ENCODE data around the gene FHL3. TPM values are rescaled to one million over a fixed set of nuclear protein-coding genes. Genes with fewer than 3 reads are reported as not detected.
"Not testable (repeated sequence)": the region's sequence is repeated elsewhere in the genome, so short reads cannot be mapped to it uniquely, and the experiment has no call there.

The FHL3 gene
- polyA plus RNA-seq, 3 donors = 11.0 to 16.3 (median 14.1) TPM

- peak overlapping the region; percentile 80 for H3K27ac ChIP-seq (ENCODE audit: low read depth, low read length)
- WGBS, 3 donors = 8 to 37% (median 8%) methylated on average over 9 of the region's 9 CpGs
These were observed 5.7 kb downstream of the FHL3 start for GRCh38 chr1:37999430-38000232.

GRCh38 chr1:37998913-37999429 lies 6.3 kb downstream of the FHL3 start:
- peak overlapping the region; percentile 80 for H3K27ac ChIP-seq (ENCODE audit: low read depth, low read length)
- WGBS, 3 donors = 59 to 79% (median 71%) methylated on average over 16 of the region's 16 CpGs

DNA sequence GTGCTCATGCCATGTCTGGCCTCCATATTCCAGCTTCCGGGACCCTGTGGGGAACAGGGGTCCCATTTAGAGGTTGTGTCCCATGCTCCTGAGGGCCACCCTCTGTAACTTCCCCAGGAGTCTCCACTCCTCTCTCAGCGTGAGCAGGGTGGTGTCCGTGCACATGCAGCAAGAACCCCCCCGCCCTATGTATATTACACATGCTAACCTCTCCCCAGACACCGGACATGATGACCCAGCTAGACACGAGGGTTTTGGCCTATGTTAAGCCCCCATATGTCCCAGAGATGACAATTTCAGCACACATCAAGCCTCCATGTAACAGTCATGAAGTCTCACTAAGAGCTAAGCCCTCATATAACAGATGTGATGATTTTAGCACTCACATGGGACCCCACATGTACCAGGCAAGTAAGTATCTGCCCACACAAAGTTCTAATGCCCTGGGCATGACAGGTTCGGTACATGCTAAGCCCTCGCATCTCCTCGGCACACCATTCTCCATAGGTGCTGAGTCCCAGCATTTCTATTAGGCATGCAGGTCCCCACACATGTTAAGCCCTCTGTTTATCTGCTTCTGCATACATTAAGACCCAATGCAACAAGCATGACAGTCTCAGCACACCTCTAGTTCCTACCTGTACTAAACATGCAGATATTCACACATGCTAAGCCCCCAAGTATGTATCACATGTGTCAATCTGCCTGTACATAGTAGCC lies 7.1 kb downstream of the FHL3 start:
- no peak overlapping the region for H3K27ac ChIP-seq (ENCODE audit: low read depth, low read length)
- 84 to 88% (median 88%) methylated on average over 9 of the region's 9 CpGs for WGBS, 3 donors

DNA sequence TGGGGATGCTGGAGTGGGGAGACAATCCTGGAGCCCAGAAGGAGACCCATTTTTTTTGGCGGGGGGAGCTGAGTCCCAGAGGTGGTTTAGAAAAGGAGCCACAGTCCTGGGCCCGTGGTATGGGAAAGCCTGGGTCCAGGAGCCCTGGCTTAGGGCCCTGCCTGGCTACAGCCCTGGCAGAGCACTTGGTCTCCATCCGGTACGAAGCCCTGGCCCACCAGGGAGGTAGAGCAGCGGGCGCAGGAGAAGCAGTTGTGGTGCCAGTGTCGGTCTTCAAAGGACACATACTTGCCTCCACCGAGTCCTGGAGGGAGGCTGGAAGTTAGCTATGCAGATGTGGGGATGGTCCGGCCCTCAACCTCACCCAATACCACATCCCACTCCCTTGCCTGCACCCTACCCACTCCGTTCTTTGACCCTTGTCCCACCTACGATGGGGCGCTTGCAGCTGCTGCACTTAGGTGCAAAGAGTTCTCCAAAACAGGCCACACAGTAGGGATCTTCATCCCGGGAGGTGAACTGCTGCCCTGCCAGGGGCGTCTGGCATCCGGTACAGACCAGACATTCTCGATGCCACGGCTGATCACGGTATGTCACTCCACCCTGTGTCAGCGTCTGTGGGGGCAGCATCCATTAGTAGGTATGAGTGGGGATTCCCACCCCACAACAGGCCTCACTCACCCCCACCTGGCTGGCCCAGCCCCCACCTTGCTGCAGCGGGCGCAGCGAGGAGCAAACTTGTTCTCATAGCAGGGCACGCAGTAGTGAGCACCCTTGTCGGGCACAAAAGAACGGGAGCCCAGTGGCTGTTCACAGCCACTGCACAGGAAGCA lies 7.8 kb downstream of the FHL3 start:
- WGBS, 3 donors = 88 to 92% (median 89%) methylated on average over 25 of the region's 25 CpGs
- no peak overlapping the region for H3K27ac ChIP-seq (ENCODE audit: low read depth, low read length)

DNA sequence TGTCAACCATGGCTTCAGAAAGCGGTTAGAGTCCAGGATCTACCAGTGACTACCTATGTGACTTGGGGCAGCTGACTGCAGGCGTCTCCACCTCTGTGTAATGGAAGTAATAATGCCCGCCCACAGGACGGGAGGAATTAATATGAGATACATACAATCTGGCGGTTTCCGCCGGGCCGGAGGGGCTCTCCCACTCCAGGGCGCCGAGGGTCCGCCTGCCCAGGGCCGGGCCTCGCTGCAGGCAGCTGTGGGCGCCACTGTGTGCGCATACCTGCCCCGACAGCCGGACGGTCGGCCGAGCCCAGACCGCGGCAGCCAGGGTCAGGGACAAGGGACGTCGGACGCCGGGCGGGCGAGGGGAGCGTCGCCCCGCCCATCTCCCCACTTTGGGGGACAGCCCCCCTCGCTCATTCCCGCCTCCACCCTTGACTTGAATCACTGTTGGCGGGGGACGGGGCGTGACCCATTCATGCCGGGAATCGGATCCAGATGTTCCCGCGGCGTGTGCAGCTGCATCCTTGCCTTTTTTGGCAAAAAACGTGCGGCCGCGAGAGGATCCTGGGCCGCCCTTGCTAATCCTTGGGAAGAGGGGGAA lies 9.5 kb downstream of the FHL3 start:
- WGBS, 3 donors = 2 to 26% (median 7%) methylated on average over 41 to 46 of the region's 46 CpGs
- H3K27ac ChIP-seq (ENCODE audit: low read depth, low read length) = peak overlapping the region; percentile 59

GRCh38 chr1:37994886-37995566 lies 10.3 kb downstream of the FHL3 start:
- H3K27ac ChIP-seq (ENCODE audit: low read depth, low read length) = no peak overlapping the region
- WGBS, 3 donors = 47 to 58% (median 51%) methylated on average over 11 of the region's 11 CpGs

DNA sequence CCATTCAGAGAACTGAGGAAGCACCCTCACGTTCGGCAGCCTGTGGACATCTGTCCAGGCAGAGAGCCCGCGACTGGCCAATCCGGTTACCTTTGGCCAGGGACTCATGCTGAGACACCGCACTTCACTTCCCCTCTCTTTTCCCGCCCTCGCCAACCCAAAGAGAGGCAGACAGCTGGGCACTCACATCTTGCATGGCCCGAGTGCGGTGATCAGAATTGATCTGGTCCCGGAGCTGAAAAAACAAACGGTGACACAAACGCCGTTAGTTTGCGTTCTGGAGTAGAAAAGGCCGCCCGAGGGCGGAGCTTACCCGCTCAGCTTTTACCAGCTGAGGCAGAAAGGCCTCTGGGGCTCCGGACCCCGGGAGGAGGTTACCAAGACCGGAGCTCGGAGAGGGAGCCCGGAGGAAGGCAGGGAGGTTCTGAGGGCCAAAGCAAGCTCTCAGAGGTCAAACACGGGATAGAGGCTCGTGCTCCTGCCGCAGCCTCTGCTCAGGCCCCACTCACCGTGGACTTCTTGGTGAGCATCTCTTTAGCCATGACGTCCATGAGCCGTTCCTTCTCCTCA lies 15.9 kb downstream of the FHL3 start:
- 0 to 1% (median 0%) methylated on average over 30 of the region's 30 CpGs for WGBS, 3 donors
- no peak overlapping the region for H3K27ac ChIP-seq (ENCODE audit: low read depth, low read length)

DNA sequence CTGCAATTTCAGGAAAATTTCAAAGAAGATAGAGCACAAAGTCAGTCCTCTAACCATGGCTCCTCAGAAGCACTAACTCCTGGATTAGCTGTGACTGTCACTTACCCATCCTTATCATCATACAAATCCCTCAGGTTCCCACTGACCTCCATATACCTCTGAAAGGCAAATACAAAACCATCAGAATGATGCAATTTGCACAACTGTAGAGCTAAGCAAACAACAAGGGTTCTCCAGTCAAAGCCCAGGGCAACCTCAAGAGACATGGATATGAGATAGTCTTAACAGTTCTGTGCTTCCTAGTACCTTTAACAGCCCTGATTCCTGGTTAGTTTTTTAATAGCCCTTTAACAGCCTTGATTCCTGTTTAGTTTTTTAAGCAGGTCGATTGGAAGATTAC lies 17.6 kb downstream of the FHL3 start:
- WGBS, 3 donors = 32 to 54% (median 44%) methylated on average over 1 of the region's 1 CpG
- no peak overlapping the region for H3K27ac ChIP-seq (ENCODE audit: low read depth, low read length)

GRCh38 chr1:37983546-37983945 lies 21.8 kb downstream of the FHL3 start:
- H3K27ac ChIP-seq (ENCODE audit: low read depth, low read length) = no peak overlapping the region
- WGBS, 3 donors = 93 to 100% (median 97%) methylated on average over 2 of the region's 2 CpGs

DNA sequence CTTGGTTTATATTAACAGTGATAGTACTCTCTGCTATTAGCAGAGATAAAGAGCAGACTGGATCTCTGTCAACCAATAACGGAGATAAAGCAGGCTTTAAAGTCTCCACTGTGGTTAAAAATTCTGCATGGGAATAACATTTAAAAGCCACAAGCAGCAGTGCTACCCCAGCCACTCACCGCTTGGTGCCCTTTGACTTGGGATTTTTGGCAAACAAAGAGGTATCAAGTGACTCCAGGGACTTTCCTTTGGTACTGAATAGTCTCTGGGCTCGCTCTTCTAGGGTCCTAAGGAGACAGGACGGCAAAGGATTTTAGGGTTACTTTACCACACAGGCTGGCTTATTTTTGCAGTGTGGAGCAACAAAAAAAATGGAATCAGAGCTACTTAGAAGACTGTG lies 26.8 kb downstream of the FHL3 start:
- no peak overlapping the region for H3K27ac ChIP-seq (ENCODE audit: low read depth, low read length)
- 89 to 93% (median 91%) methylated on average over 4 of the region's 4 CpGs for WGBS, 3 donors

- H3K27ac ChIP-seq (ENCODE audit: low read depth, low read length) = not testable (repeated sequence)
- WGBS, 3 donors = 59 to 61% (median 59%) methylated on average over 6 of the region's 6 CpGs
These were observed 30.2 kb downstream of the FHL3 start for GRCh38 chr1:37975083-37975482.

GRCh38 chr1:37974567-37974966 lies 30.7 kb downstream of the FHL3 start:
- H3K27ac ChIP-seq (ENCODE audit: low read depth, low read length) = no peak overlapping the region
- WGBS, 3 donors = 96 to 98% (median 97%) methylated on average over 5 of the region's 5 CpGs

- not testable (repeated sequence) for H3K27ac ChIP-seq (ENCODE audit: low read depth, low read length)
- WGBS, 3 donors = 89 to 98% (median 93%) methylated on average over 5 of the region's 5 CpGs
These were observed 31.6 kb downstream of the FHL3 start for GRCh38 chr1:37973684-37974083.

DNA sequence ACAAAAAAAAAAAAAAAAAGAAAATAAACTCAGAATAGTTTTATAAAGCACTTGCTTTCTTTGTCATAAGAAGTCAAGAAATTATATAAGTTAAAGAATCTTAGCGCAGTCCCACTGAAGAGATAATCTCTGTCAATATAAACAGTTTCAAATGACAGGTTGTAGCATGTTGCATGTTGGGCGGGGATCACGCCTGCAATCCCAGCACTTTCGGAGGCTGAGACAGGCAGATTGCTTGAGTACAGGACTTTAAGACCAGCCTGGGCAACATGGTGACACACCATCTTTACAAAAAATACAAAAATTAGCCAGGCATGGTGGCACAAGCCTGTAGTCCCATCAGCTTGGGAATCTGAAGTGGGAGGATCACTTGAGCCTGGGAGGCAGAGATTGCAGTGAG lies 40.0 kb downstream of the FHL3 start:
- WGBS, 3 donors = 88 to 97% (median 96%) methylated on average over 4 of the region's 4 CpGs

GRCh38 chr1:37964106-37964505 lies 41.2 kb downstream of the FHL3 start:
- not testable (repeated sequence) for H3K27ac ChIP-seq (ENCODE audit: low read depth, low read length)
- WGBS, 3 donors = 86 to 89% (median 88%) methylated on average over 12 of the region's 12 CpGs

More for the DNA sequence above, 40.0 kb downstream of the FHL3 start:
- H3K27ac ChIP-seq (ENCODE audit: low read depth, low read length) = no peak overlapping the region

- 92 to 98% (median 94%) methylated on average over 2 of the region's 2 CpGs for WGBS, 3 donors
- no peak overlapping the region for H3K27ac ChIP-seq (ENCODE audit: low read depth, low read length)
These were observed 46.6 kb downstream of the FHL3 start for GRCh38 chr1:37958690-37959089.

DNA sequence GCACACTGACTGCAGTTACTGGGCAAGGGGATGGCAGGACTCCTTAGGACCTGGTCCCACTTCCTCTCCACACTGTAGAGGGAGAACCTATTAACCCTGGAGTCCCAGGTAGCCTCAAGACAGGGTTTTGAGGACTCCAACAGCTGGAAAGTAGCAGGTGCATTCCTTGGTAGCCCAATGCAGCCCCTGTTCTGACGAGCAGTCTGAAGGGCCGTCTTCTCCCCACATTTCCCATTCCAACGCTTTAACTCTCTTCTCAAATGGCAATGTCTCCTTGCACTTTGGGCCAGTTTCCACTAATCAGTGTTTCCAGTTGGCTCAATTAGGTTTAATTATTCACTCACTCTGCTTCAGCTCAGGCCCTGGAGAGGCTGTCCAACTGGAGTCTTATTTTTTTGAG lies 49.6 kb downstream of the FHL3 start:
- H3K27ac ChIP-seq (ENCODE audit: low read depth, low read length) = no peak overlapping the region
- WGBS, 3 donors = 60 to 74% (median 71%) methylated on average over 3 of the region's 3 CpGs
